HG02852 (cell line): ENCODE measurements around the gene ATP8B1.
A peak's percentile ranks its signal among the peaks of the same experiment; 100 is the strongest.
"Not testable (repeated sequence)": the region's sequence is repeated elsewhere in the genome, so short reads cannot be mapped to it uniquely, and the experiment has no call there.

Experiments used
- ATAC-seq: cut with Tn5 transposase; IDR thresholded peaks from one replicate; pipeline ENCODE4 v1.9.1; 2021; ENCODE audit warnings: mild to moderate bottlenecking, moderate library complexity; ENCODE audit not compliant: unreplicated experiment

ATP8B1 gene

DNA sequence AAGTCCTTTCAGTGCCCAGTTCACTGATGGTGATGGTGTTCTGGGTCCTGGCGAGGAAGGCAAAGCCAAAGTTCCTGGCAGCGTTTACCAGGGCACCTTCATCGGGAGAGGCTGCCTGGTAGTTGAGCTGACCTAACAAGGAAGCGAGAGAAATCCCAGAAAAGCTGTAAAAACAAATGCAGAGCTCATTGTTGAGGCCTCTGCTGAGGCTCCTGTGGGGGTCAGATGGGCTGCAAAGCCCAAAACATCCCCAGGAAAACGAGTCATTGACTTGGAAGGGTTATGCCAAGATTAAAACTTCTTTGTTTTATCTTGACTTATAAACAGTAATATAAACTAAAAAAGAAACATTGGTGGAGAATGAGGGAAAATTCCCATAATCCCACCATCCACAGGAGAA lies 128.2 kb downstream of the ATP8B1 start:
- no peak for ATAC-seq

DNA sequence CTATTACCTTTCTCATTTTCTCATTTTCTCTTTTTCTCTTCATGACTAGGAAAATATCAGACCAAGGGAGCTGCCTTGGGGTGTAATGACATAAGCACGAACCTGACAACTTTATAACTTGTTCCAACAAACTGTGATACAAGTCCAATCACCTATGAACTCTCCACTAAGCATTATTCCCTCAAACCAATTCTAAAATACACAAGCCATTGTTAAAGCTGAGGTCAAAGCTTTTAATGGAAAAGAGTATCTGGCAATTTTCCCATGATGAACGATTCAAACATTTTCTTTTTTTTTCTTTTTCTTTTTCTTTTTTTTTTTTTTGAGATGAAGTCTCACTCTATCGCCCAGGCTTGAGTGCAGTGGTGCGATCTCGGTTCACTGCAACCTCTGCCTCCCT lies 133.1 kb downstream of the ATP8B1 start:
- no peak for ATAC-seq

DNA sequence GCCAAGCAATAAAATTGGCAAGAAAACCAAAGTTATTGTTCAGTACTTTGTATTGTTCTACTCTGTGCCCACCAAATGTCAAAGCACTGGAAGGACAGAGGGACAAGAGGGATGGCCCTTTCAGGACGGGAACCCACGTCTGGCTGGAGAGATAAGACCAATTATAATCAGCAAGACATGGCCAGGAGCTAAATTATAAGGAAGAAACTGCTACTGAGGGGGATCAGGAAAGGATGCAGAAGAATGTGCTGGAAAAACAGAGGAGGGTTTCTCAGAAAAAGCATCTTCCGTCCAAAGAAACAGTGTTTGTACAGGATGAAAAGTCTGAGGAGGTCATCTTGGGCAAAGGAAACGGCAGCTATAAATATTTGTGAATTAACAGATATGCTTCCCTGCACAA lies 135.1 kb downstream of the ATP8B1 start:
- no peak for ATAC-seq

DNA sequence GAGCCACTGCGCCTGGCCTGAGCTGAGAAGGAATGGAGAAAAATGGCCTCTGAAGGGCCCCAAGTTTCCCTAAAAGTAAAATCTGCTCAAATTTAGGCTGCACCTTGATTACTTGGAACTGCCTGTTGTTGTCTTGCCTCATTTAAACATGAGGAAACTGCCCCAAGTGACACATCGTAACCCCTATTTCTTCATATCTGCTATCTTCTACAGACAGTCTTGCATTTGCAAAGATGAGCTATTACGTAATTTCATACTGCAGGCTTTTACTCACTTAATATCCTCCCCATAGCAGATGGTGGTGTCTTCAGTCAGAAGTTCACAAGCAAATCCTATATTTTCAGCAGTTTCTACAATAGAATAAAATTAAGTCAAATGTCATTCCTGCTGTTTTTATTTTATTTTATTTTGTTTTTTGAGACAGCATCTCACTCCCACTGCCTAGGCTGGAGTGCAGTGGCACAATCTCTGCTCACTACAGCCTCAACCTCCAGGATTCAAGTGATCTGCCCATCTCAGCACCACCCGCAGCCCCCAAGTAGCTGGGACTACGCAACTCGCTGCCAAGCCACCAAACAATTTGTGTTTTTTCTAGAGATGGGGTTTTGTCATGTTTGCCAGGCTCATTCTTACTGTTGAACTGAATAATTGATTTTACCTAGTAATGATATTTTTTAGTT lies 136.2 kb downstream of the ATP8B1 start:
- ATAC-seq: no peak

DNA sequence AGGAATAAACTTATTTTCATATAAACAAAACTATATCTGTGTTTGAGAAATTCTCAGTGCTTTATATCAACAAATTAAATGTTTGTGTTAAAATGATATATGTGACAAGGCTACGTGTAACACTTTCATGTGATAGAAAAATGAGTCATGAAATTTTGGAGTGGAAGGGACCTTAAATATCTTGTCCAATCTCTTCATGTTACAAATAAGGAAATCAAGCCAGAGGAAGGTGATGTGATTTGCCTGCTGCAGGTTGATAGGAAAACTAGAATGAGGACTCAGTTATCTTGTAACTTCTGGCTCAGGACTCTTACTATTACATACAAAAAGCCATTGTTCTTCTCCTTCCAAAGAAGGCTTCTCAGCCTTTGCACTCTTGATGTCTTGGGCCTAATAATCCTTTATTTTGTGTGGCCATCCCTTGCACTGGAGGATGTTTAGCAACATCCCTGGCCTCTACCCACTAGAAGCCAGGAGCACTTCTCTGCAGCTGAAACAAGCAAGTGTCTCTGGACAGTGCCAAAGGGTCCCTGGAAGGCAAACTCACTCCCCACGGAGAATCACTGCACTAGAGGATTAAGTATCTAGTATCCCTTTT lies 138.4 kb downstream of the ATP8B1 start:
- no peak for ATAC-seq

DNA sequence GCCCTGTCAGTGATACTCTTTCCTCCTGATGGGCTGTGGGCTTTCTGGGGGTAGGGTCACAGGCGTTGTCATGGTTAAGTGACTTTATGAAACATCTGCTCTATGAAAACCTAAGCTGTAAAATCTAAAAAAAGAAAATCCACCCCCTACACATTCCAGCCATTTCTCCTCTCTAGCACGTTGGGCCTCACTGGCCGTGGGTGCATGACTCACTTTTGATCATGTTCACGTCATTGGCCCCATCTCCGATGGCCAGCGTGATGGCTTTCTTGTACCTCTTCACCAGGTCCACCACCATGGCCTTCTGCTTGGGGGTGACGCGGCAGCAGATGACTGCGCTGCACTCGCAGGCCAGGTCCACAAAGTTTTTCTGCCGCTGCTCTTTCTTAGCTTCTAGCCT lies 142.2 kb downstream of the ATP8B1 start:
- ATAC-seq: no peak

DNA sequence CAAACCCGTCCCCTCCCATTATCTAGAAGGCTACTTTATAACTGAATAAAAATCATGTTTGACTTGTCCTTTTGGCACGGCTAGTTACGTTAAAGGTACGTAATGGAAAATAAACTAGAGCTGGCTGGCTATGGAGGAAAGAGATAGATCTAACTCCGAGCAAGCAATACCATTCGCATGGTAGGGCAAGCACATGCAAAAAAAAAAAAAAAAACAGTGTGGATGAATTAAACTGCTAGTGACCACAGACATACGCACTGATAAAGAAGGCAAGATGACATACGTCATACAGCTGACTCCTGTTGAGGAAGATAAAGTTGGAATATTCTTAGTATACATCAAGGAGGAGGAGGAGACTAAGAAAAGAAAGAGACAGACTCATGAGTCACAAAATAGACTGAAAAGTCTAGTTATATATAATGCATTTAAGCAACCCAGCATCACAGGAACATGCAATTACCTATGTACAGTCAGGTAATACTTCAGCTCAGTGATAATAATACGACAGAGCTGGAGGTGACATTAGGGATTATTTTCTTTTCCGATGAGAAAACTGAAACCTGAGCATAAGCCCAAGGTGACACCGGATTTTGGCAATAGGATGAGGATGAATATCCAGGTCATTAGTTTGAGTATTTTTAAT lies 143.5 kb downstream of the ATP8B1 start:
- no peak for ATAC-seq

DNA sequence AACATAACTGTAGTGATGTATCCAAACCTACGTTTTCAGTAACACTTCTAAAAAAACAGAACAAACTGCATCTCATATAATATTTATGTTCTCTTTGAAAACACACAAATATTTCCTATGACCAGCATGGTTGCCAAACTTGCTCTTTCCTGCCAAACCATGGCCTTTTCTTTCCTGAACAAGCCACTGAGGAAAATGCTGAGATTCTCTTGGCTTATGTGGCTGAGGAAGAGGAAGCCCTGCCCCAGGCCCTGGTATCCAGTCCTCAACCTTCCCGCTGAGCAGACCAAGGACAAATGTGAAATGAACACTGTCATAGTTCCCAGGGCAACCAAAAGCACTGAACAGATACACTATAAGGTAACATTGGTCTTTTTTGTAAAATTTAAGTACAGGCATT lies 145.6 kb downstream of the ATP8B1 start:
- ATAC-seq: no peak

DNA sequence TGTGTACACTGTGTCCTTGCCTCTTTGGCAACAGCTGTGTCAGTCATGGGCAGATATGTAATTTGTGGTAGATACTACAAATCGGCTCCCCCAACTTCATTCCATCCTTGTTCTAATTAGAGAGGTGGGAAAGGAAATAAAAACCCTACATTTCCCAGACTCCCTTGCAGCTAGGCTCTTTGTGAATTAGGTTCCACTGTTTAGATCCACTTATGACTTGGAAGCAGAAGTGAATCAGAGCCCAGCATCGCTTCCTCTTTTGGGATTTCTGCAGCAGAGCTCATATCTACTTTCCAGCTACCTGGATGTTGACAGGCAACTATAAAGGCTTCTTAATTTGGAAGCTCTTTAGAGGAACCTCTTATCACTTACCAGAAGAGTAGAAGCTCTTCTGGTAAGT lies 147.4 kb downstream of the ATP8B1 start:
- ATAC-seq: no peak

DNA sequence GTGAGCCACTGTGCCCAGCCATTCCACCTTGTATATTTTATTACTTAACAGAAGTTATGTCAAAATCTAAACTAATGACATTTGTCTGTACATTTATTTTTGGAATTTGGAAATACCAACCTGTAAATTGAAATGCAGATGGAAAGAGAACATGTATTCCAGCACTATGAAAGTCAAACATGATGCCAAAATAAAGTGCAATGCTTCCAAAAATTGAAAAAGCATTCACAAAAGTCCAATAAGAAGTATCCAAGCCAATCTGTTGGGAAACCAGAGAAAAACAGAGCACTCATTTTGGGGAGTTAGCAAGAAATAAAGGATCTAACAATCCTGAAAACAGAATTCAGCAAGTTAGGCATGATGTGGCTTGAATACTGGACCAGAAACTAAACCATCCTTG lies 151.2 kb downstream of the ATP8B1 start:
- no peak for ATAC-seq

DNA sequence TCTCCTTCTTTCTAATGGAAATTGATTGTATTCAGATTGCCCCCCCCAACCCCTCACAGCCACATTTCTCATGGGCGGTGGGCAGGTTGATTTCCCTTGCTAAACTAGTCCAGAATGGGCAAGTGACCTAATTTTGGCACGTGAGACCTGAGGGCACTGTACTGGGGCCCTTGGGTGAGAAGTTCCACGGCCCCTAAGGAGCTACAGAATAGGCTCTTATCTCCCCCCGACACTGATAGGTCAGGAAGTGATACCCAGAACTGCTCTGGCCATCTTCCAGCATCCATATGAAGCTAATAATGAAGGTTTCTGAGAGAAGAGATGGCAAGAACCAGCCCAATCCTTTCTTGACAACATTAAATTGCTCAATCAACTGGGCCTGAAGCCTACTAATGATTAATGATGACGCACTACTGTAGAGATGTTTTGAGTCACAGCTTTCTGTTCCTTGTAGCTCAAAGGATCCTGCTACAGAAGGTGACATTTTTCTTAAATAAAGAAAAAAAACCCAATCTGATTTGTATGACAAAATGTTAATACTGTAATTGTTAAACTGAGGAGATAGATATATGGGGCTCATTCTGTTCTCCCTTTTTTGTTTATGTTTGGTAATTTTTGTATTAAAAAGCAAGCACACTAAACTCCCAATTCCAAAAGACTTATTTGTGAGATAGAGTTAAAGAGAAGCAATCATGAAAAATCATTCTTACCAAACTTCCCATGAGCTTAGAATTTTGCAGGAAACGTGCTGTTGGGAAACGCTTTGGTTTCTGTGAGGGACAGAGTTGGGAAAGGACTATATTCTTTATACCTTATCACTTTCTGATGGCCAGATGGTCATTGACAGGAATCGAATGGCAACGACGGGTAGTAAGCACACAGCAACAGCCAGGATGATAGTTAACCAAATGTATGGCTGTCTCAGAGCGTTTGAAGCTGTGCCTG lies 153.3 kb downstream of the ATP8B1 start:
- peak; percentile 60 for ATAC-seq

DNA sequence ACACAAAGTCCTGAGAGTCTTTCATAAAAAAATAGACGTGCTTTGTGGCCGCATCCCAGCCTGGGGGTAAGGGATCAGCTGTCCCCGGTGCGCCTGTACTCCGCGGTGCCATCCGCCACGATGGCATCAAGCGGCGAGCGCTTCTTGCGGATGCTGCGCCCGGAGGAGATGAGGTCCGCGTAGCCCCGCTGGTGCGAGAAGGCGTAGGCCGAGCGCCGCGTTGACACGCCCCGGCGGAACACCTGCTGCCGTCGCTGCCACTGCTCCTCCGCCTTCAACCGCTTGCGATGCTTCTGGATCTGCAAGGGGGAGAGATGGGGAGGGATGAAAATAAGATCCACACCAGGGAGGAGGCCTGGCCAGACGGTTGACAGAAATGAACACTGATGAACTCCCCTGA lies 154.7 kb downstream of the ATP8B1 start:
- no peak for ATAC-seq

DNA sequence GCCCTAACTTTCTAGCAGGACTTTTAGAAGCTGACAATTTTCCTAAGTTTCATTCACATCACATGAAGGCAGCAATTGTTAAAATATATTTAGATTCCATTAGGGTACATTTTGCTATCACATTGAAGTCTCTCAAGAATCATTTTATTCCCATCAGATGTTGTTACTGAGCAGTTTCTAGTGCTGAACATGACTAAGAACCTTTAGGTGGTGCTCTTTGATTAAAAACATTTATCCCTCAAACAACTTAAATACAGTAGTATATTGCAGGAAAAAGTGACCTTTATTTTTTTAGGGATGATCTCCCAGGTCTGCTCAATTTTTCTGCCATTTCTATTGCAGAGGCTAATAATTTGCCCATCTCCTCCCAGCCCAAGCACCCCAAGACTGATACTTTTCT lies 158.6 kb downstream of the ATP8B1 start:
- ATAC-seq: no peak

DNA sequence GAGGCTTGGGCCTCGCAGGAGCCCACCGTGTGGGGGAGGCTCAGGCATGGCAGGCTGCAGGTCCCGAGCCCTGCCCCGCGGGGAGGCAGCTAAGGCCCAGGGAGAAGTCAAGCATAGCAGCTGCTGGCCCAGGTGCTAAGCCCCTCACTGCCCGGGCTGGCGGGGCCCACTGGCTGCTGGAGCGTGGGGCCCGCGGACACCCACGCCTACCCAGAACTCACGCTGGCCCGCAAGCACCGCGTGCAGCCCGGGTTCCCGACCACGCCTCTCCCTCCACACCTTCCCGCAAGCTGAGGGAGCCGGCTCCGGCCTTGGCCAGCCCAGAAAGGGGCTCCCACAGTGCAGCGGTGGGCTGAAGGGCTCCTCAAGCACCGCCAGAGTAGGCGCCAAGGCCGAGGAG lies 159.4 kb downstream of the ATP8B1 start:
- ATAC-seq: not testable (repeated sequence)

DNA sequence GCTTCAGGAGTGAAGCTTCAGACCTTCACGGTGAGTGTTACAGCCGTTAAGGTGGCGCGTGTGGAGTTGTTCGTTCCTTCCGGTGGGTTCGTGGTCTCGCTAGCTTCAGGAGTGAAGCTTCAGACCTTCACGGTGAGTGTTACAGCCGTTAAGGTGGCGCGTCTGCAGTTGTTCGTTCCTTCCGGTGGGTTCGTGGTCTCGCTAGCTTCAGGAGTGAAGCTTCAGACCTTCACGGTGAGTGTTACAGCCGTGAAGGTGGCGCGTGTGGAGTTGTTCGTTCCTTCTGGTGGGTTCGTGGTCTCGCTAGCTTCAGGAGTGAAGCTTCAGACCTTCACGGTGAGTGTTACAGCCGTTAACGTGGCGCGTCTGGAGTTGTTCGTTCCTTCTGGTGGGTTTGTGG lies 160.7 kb downstream of the ATP8B1 start:
- not testable (repeated sequence) for ATAC-seq

DNA sequence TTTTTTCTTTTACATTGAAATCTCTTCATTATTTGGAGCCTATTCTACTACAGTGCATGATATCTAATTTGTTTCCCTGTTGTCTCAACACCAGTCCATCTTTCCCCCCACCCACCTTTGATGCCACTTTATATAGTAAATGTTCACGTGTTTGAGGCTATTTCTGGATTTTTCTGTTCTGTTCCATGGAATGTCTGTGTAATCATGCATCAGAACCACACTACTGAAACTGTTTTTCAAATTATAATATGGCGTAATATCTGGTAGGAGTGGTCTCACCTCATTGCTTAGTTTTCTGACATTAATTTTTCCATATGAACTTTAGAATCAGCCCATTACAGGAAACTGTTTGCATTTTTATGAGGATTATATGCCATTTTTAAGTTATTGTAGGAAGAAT lies 162.4 kb downstream of the ATP8B1 start:
- no peak for ATAC-seq

DNA sequence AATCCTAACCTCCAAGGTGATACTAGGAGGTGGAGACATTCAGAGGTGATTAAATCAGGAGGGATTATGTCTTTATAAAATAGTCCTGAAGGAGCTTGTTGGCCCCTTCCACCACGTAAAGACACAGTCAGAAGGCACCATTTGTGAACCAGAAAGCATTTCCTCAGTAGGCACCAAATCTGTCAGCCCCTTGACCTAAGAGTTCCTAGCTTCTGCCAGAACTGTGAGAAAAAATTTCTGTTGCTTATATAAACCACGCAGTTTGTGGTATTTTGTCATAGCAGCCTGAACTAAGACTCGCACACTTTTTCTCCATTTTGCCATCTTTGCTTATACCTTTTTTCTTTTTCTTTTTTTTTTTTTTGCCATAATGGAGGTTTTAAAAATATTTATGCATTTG lies 162.9 kb downstream of the ATP8B1 start:
- no peak for ATAC-seq

DNA sequence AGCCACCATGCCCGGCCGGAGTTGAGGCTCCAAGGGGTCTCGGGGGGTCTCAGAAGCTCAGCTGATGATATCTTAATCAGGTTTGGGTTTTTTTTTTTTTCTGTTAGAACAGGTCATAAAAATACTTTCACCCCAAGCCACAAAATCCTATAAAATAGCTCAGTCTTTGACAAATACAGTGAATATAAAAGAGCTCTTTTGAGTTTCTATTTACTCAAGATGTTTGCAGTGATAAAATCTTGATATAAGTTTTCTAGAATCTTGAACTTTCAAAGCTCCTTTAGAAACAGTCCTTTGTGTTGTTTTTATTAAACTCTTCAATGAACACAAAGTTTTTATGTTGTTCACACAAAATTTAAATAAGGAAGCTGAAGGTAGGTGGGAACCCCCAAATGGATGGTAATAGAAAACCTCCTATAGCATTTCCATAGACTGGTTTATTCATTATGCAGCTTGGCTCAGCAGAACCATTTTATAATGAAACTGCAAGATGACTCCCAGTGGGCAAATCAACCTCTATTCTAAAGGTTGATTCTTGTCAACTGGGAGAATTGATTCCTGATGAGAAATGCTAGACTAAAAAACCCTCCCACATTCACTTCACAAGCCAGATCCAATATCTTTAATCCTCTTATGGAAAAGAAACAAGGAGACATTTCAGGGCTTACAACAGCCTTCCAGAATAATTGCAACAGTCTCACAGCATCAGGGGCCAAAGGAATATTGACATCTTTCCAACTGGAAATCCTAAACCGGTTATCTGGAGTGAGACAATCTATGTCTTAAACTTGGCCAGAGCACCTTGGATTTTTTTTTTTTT lies 167.9 kb downstream of the ATP8B1 start:
- ATAC-seq: no peak

DNA sequence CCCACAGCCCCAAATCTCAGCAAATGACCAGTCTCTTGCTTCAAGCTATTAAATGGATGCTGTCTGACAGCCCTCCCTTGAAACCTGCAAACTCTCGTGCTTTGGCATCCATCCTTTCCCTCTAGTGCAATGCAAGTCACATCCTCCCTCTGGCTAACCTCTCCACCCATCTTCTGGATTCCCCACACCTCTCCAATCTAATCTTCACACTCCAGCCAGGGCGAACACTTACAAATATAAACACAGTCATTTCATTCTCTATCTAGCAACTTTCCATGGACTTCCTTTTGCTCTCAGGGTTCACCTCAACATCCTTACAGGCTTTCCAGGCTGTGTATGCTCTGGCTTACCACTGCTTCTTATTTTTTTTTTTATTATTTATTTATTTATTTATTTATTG lies 171.4 kb downstream of the ATP8B1 start:
- no peak for ATAC-seq

DNA sequence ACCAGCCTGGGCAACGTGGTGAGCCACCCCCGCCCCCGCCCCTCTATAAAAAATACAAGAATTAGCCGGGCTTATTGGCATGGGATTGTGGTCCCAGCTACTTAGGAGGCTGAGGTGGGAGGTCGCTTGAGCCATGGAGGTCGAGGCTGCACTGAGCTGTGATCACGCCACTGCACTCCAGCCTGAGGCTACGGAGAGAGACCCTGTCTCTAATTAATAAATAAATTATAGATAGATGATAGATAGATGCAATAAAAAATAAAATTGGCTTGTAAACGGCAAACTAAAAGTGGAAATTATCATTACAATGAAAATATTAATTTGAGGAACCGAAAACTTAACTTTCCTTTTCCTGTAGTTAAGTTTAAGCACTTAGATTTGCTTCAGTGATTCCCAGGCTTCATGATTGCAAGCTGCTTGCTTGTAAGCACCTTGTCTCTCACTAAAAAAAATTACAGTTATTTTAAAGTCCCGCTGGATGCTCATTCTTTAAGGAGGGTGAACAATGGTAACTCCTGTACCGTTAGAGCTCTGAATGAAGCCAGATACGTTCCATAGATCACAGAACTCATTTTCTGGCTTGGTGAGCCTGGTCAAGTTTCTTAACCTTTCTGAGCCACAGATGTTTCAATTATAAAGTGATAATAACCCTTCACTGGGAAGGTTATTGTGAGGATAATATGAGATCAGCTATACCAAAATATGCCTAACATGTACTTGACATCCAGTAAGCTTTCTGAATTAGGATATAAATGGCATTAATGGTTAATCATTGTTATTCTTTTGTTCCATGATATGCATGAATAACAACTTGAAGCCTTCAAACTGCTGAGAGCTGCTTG lies 172.1 kb downstream of the ATP8B1 start:
- peak; percentile 44 for ATAC-seq
